Muscle of leg (tissue), 11 donors: ENCODE data around the gene MORC2. TPM values are rescaled to one million over a fixed set of nuclear protein-coding genes. Genes with fewer than 3 reads are reported as not detected.

Source experiments
- DNase-seq: peaks from one replicate; pipeline ENCODE4 v3.0.0; 2013
- H3K27ac ChIP-seq: one replicate; pipeline ENCODE4 v1.5.1; 2013; ENCODE audit warnings: mild to moderate bottlenecking, low read length, control low read depth
- H3K27me3 ChIP-seq: one replicate; pipeline ENCODE4 v1.6.1; 2013; ENCODE audit warnings: low read length; ENCODE audit not compliant: control insufficient read depth, insufficient read depth
- H3K36me3 ChIP-seq: one replicate; pipeline ENCODE4 v1.6.1; 2013; ENCODE audit warnings: low read length; ENCODE audit not compliant: control insufficient read depth, insufficient read depth
- H3K4me1 ChIP-seq: one replicate; pipeline ENCODE4 v1.6.1; 2013; ENCODE audit warnings: low read length; ENCODE audit not compliant: control insufficient read depth, insufficient read depth
- H3K4me3 ChIP-seq: one replicate; pipeline ENCODE4 v1.5.1; 2013; ENCODE audit warnings: low read length, control low read depth
- H3K9me3 ChIP-seq: replicated peaks from 2 replicates; pipeline ENCODE4 v1.6.1; 2013; ENCODE audit warnings: low read depth, low read length; ENCODE audit not compliant: control insufficient read depth
- WGBS: methylation state at CpG from one replicate; pipeline ENCODE4 v1.1.5; 2013; ENCODE audit warnings: missing lambda C conversion rate; ENCODE audit not compliant: insufficient coverage; 5-methylcytosine and 5-hydroxymethylcytosine counted together
- polyA plus RNA-seq, 8 donors: library from polyadenylated mRNA; unstranded; fragments of 120-200 nt; gene quantifications; one replicate each; pipeline versions ENCODE4 v1.2.1 to v1.2.3, GENCODE V29; 2013; ENCODE audit warnings: inconsistent platforms in 1 of 8, low replicate concordance in 1 of 8; ENCODE audit not compliant: insufficient read length in 8 of 8, insufficient read depth in 1 of 8
- total RNA-seq: library from RNA; stranded (reverse); fragments of 120-200 nt; gene quantifications from one replicate; pipeline ENCODE4 v1.2.4, GENCODE V29; 2013

The MORC2 gene
- total and polyA plus RNA-seq, 9 donors, result 16.6 to 26.8 (median 23.5) TPM

- H3K4me1 ChIP-seq, result no peaks in the 10 kb centered on the region
- 75% methylated on average over 3 of the region's 4 CpGs for WGBS
- H3K27me3 ChIP-seq, result no peaks in the 10 kb centered on the region
- H3K4me3 ChIP-seq, result no peak overlapping the region
- H3K36me3 ChIP-seq, result no peaks in the 10 kb centered on the region
- H3K27ac ChIP-seq, result no peak overlapping the region
- peaks cover 45% of the 10 kb centered on the region for H3K9me3 ChIP-seq
- no peak for DNase-seq
Observed at GRCh38 chr22:30985561-30986208, 17.1 kb upstream of the MORC2 start.

- no peak for DNase-seq
- Histone ChIP-seq H3K9me3 (peaks cover 54% of the 10 kb centered on the region), H3K4me1 (no peaks in the 10 kb centered on the region), H3K4me3 (no peak overlapping the region), H3K27ac (no peak overlapping the region), H3K27me3 (no peaks in the 10 kb centered on the region), H3K36me3 (no peaks in the 10 kb centered on the region)
- WGBS, result no CpG with 5 or more reads among the region's 2 CpGs
Observed at GRCh38 chr22:30984317-30984716, 15.7 kb upstream of the MORC2 start.

GRCh38 chr22:30982512-30982911 is 13.9 kb upstream of the MORC2 start:
- Histone ChIP-seq H3K36me3 (no peaks in the 10 kb centered on the region), H3K27ac (no peak overlapping the region), H3K4me1 (no peaks in the 10 kb centered on the region), H3K4me3 (no peak overlapping the region), H3K27me3 (no peaks in the 10 kb centered on the region), H3K9me3 (peaks cover 62% of the 10 kb centered on the region)
- WGBS, result 100% methylated on average over 1 of the region's 2 CpGs
- no peak for DNase-seq

- no peak for DNase-seq
- H3K27ac ChIP-seq, result no peak overlapping the region
- WGBS, result 100% methylated on average over 2 of the region's 3 CpGs
- no peaks in the 10 kb centered on the region for H3K4me1 ChIP-seq
- H3K9me3 ChIP-seq, result peaks cover 71% of the 10 kb centered on the region
- peaks cover 10% of the 10 kb centered on the region for H3K36me3 ChIP-seq
- no peak overlapping the region for H3K4me3 ChIP-seq
- no peaks in the 10 kb centered on the region for H3K27me3 ChIP-seq
Observed at GRCh38 chr22:30979932-30980331, 11.4 kb upstream of the MORC2 start.

- Histone ChIP-seq H3K27ac (no peak overlapping the region), H3K9me3 (peaks cover 83% of the 10 kb centered on the region)
- WGBS, result 100% methylated on average over 1 of the region's 3 CpGs
Observed at GRCh38 chr22:30978304-30978962, 9.9 kb upstream of the MORC2 start.

GRCh38 chr22:30970356-30970746 is 1.8 kb upstream of the MORC2 start:
- H3K27me3 ChIP-seq, result no peaks in the 10 kb centered on the region
- peaks cover 34% of the 10 kb centered on the region for H3K36me3 ChIP-seq
- H3K4me3 ChIP-seq, result peak overlapping the region; percentile 77
- WGBS, result no CpG with 5 or more reads among the region's 3 CpGs
- no peak for DNase-seq
- peaks cover 11% of the 10 kb centered on the region for H3K4me1 ChIP-seq
- peaks cover 67% of the 10 kb centered on the region for H3K9me3 ChIP-seq
- H3K27ac ChIP-seq, result no peak overlapping the region

More at GRCh38 chr22:30978304-30978962, 9.9 kb upstream of the MORC2 start:
- no peak for DNase-seq
- no peaks in the 10 kb centered on the region for H3K27me3 ChIP-seq
- H3K4me3 ChIP-seq, result no peak overlapping the region
- no peaks in the 10 kb centered on the region for H3K4me1 ChIP-seq
- H3K36me3 ChIP-seq, result peaks cover 22% of the 10 kb centered on the region

GRCh38 chr22:30969532-30970355 is 1.2 kb upstream of the MORC2 start:
- Histone ChIP-seq H3K4me1 (peaks cover 11% of the 10 kb centered on the region), H3K4me3 (peak overlapping the region; percentile 77), H3K36me3 (peaks cover 28% of the 10 kb centered on the region), H3K9me3 (peaks cover 65% of the 10 kb centered on the region), H3K27me3 (no peaks in the 10 kb centered on the region), H3K27ac (peak overlapping the region; percentile 94)
- WGBS, result 2% methylated on average over 37 of the region's 49 CpGs
- DNase-seq, result peak; percentile 64

- peak within 1 kb of the TSS; percentile 77 for H3K4me3 ChIP-seq
- H3K27me3 ChIP-seq, result no peaks in the 10 kb centered on the region
- peak within 1 kb of the TSS; percentile 94 for H3K27ac ChIP-seq
- H3K36me3 ChIP-seq, result peaks cover 24% of the 10 kb centered on the region
- H3K4me1 ChIP-seq, result peaks cover 11% of the 10 kb centered on the region
- H3K9me3 ChIP-seq, result peaks cover 57% of the 10 kb centered on the region
- 0% methylated on average over 67 of the region's 67 CpGs for WGBS
- peak; percentile 99 for DNase-seq
Observed at GRCh38 chr22:30968924-30969531, 454 bp upstream of the MORC2 start, which contains the start of gene TUG1. TUG1 (plus strand) TSS chr22:30969265.

- H3K27me3 ChIP-seq, result no peaks in the 10 kb centered on the region
- WGBS, result 100% methylated on average over 1 of the region's 4 CpGs
- H3K36me3 ChIP-seq, result no peaks in the 10 kb centered on the region
- peaks cover 26% of the 10 kb centered on the region for H3K9me3 ChIP-seq
- DNase-seq, result no peak
- peaks cover 5% of the 10 kb centered on the region for H3K4me1 ChIP-seq
- no peak overlapping the region for H3K27ac ChIP-seq
- no peak overlapping the region for H3K4me3 ChIP-seq
Observed at GRCh38 chr22:30964858-30965257, 3.7 kb downstream of the MORC2 start.

- WGBS, result 90% methylated on average over 4 of the region's 4 CpGs
- H3K36me3 ChIP-seq, result peaks cover 36% of the 10 kb centered on the region
- peaks cover 4% of the 10 kb centered on the region for H3K4me1 ChIP-seq
- no peak overlapping the region for H3K27ac ChIP-seq
- no peak overlapping the region for H3K4me3 ChIP-seq
- no peaks in the 10 kb centered on the region for H3K9me3 ChIP-seq
- H3K27me3 ChIP-seq, result no peaks in the 10 kb centered on the region
- no peak for DNase-seq
Observed at GRCh38 chr22:30955153-30955552, 13.4 kb downstream of the MORC2 start.
